Cardiac fibroblast (primary cell): Measurements from ENCODE around the gene APOL3.
A peak's percentile ranks its signal among the peaks of the same experiment; 100 is the strongest.
"Not testable (repeated sequence)": the region's sequence is repeated elsewhere in the genome, so short reads cannot be mapped to it uniquely, and the experiment has no call there.

Experiments used
- DNase-seq, 2 donors: peaks; one replicate each; pipeline versions ENCODE4 v3.0.0 to v3.0.0-alpha.2; 2010; ENCODE audit warnings: low read depth in 2 of 2
- H3K4me3 ChIP-seq, 2 donors: replicated peaks in 1 of 2; 1 replicate in 1 of 2; 2 replicates in 1 of 2; pipeline ENCODE4 v1.5.1; 2011; ENCODE audit warnings: low read depth in 2 of 2, low read length in 2 of 2, mild to moderate bottlenecking in 2 of 2, moderate library complexity in 1 of 2
- TF ChIP-seq, protein P1 (sequence below): IDR thresholded peaks from one replicate; pipeline ENCODE4 v1.5.1; 2011; ENCODE audit warnings: low read depth, mild to moderate bottlenecking, low read length, inconsistent platforms

The APOL3 gene

DNA sequence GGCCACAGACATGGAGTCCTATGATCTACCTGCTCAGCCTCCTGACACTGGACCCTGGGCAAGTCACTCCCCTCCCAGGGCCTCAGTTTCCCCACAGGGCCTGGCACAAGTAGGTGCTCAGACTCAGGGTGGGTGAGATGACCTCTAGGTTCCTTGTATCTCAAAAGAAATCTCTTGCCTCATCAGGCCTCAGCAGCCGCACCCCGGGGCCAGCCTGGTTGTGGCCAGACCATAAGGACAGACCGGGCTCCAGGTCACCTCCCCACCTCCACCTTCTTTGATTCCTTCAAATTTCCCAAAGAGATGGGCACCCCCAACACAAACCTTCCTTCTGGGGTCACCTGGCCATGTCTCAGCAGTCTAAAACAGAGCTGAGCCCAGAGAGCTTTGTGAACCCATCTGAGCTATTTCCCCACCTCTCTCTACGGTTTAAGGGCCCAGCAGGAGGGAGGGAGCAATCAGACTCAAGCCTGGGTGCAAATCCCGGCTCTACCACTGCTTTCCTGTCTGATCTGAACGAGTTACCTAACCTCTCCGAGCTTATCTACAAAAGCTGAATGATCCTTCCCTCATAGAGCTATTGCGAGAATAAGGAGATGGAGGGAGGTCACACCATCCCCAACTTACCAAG lies 43.6 kb upstream of the APOL3 start:
- TF ChIP-seq, protein P1, sequence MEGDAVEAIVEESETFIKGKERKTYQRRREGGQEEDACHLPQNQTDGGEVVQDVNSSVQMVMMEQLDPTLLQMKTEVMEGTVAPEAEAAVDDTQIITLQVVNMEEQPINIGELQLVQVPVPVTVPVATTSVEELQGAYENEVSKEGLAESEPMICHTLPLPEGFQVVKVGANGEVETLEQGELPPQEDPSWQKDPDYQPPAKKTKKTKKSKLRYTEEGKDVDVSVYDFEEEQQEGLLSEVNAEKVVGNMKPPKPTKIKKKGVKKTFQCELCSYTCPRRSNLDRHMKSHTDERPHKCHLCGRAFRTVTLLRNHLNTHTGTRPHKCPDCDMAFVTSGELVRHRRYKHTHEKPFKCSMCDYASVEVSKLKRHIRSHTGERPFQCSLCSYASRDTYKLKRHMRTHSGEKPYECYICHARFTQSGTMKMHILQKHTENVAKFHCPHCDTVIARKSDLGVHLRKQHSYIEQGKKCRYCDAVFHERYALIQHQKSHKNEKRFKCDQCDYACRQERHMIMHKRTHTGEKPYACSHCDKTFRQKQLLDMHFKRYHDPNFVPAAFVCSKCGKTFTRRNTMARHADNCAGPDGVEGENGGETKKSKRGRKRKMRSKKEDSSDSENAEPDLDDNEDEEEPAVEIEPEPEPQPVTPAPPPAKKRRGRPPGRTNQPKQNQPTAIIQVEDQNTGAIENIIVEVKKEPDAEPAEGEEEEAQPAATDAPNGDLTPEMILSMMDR = no peak
- no peak overlapping the region for H3K4me3 ChIP-seq
- no peak for DNase-seq

DNA sequence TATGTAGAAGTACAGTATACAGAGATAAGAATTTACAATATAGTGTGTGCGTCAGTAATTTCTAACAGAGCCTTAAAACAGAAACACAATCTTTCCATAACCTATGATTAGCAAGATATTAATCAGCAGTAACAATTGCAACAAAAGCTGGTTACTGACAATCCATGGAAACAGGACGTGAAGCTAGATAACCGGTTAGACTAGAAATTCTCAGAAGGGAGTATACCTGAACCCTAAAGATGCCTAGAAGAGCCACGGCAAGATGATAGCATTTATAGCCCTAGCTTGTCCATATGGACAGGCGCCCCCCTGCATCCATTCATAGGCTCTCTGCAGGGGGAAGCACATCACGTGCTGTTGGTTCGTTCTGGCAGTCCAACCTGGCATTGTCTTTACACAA lies 42.9 kb upstream of the APOL3 start:
- not testable (repeated sequence) for DNase-seq

DNA sequence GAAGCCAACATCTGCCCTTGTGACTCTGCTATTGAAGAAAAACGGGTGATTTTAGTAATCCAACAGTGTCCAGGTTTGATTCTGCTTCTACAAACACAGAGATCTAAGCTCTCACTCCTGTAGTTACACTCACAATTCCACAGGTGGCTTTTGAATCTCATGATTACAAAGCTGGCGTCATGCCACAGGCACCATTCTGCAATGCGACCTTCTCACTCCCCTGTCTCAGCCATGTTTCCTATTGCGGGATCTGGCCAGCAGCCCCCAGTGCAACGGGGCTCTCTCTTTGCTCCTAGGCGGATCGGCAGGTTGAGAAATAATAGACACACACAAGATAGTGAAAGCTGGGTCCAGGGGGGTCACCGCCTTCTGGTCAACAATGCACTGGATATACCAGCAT lies 42.4 kb upstream of the APOL3 start:
- H3K4me3 ChIP-seq, DNase-seq: not testable (repeated sequence)

More for the DNA sequence above, 42.9 kb upstream of the APOL3 start:
- not testable (repeated sequence) for H3K4me3 ChIP-seq

DNA sequence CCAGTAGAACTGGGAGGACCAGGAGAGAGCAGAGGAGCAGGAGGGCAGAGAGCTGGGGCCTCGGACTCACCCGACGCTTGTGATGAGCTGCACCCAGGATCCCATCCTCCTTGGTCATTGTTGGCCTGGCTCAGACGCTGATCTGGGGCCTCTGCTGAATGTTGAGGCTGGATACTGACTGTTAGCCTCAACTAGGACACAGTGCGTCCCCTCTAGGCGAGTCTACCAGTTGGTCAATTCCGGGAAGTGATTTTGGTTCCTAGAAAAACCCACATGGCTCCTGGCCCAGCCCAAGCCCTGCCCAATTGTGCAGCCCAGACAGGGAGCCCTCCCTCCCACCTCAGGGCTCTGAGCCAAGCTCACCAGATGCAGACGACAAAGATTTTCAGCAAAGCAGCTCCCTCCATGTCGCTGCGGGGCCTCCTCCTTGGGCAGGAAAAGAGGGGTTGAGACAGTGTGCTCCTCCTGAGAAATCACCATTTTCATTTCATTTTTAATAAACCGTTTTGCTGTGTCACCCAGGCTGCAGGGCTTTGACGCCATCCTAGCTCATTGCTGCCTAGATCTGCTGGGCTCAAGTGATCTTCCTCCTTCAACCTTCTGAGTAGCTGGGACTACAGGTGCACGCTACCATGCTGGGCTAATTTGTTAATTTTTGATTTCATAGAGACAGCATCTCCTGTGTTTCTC lies 41.2 kb upstream of the APOL3 start, which contains the start of gene APOL4:
Gene APOL4, minus strand, starts transcription at position 180 of the 690 bp plus-strand sequence. Its CDS starts 75 bp downstream, at position 105.
- peak within 1 kb of the TSS in 1 of 2 donors; percentile 35 for H3K4me3 ChIP-seq
- TF ChIP-seq, protein P1 = no peak
- peak; percentile 66 to 79 for DNase-seq

DNA sequence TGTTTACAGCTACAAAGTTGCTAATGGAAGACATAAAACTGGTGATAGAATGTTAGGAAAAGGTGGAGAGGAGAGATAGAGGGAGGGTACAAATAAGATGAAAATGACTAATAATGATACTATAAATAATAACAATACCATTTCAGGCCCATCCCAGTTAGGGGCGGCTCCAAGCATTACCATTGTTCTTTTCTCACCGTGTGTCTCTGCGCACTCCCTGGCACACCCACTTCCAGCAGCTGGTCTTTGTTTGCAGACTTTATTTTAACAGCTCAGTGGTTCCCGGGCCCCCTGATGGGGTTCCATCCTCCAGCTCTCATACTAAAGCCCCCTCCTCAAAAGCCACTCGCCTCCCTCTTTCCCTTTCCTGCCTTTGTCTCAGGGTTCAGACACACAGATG lies 40.5 kb upstream of the APOL3 start:
- not testable (repeated sequence) for DNase-seq
- H3K4me3 ChIP-seq = peak overlapping the region in 1 of 2 donors; percentile 35

DNA sequence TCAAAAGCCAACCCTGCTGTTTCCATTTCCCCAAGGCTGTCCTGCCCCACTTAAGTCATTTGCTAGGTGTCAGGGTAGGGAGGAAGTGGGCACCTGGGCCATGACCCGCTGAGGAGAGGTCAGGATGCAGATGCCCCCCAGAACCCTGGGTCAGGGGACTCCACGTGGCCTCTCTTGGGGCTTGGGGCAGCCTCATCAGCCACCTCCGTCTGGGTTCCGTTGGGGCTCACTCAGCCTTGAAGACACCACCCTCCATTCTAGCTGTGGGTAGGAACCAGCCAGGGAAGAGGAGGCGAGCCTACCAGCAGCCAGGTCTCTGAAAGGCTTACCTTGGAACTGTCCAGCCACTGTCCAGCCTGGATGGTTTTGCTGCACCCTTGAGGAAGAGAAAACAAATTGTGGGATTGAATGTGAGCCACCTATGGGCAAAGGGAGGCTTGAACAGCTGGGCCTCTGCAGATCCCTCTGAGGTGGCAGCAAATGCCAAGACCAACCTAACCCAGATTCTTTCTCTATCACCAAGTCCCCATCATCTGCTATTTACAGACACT lies 38.5 kb upstream of the APOL3 start:
- H3K4me3 ChIP-seq = no peak overlapping the region
- TF ChIP-seq, protein P1 = no peak
- DNase-seq = no peak

DNA sequence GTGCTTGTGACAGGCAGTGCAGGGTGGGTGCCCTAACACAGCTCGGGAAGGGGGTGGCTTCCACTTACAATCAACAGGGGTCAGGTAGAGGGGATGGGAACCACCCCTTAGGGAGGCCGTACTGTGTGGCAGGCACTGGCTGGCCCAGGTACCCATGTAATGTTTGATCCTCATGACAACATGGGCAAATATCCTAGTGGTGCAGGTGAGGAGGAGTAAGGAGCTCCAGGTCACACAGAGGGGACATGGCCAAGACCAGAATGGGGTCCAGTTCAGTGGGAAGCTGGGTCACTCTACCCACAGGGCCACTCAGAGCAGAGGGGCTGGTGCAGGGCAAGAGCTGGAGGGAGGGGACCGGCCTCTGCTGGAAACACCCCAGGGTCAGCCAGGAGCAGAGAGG lies 38.0 kb upstream of the APOL3 start:
- no peak for DNase-seq
- TF ChIP-seq, protein P1 = no peak
- H3K4me3 ChIP-seq = no peak overlapping the region

DNA sequence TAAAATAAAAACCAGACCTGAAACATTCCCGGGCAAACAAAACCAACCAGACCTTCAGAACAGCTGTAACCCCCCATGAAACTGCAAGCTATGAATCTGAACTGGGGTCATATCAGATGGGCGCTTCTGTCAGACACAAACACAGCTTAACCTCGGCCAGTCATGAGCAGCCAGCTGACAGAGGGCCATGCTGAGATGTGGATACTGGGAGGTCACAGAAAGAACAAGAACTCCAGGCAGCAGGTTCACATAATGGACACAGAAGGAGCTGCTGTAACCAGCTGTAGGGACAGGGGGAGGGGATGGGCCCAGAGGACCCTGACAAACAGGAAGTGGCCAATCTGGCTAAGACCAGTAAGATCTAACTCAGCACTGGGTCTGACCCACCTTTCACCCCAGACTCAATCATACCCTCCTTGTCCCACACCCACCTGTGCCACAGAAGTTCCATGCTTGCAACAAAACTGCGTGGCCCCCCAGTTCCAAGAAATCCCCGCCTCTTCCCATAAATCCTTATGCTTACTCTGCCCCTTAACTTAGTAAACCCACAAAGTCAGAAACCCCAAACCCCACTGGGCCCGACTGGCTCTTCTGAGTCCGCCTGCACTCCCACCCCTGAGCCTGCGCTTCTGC lies 37.1 kb upstream of the APOL3 start:
- TF ChIP-seq, protein P1 = no peak
- no peak overlapping the region for H3K4me3 ChIP-seq
- peak in 1 of 2 donors; percentile 22 for DNase-seq
